ENCODE data around the gene TM9SF2.

DNA sequence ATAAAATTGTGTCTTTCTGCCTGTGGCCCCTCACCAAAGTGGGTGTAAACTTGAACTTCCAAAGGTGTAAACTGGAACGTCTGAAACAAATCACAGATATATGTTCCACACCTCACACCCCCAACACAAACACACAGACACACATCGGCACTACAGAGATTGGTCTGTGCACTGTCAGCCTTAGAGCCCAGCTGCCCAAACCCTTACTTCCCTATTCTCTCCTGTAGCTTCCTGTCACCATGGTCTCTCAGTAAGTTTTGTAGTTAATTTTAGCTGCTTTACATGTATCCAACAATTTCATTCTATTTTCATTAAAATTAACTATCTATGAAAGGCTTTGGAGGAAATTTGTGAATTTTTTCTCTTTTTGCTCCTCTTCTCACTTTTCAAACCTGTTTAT is 5.4 kb downstream of the TM9SF2 start:
- TF ChIP-seq REST (IDR thresholded peaks at IDR 0.05) (no peak), CTCF (IDR thresholded peaks at IDR 0.05) (no peak), HOXB13 (CRISPR knock-in tag; IDR thresholded peaks at IDR 0.05; ENCODE audit: low read depth) (no peak), MAZ (IDR thresholded peaks at IDR 0.05; ENCODE audit: borderline replicate concordance, low read depth, low read length) (no peak), CHD4 (IDR thresholded peaks at IDR 0.05; ENCODE audit: borderline replicate concordance) (no peak), EP300 (IDR thresholded peaks at IDR 0.05) (no peak), POLR2A (IDR thresholded peaks at IDR 0.05; ENCODE audit: low read length) (no peak), RFX5 (IDR thresholded peaks at IDR 0.05) (no peak), SMC3 (IDR thresholded peaks at IDR 0.05) (no peak)
- TF ChIP-seq, protein P1, sequence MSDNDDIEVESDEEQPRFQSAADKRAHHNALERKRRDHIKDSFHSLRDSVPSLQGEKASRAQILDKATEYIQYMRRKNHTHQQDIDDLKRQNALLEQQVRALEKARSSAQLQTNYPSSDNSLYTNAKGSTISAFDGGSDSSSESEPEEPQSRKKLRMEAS (IDR thresholded peaks at IDR 0.05) = no peak
